ES-I3 (cell line): ENCODE results near the gene SDK1.
A peak's percentile ranks its signal among the peaks of the same experiment; 100 is the strongest.

Source experiments
- H3K36me3 ChIP-seq: 2 replicates; pipeline ENCODE4 v1.6.1; 2013; ENCODE audit warnings: mild to moderate bottlenecking, low read length, control low read depth, moderate library complexity; ENCODE audit not compliant: insufficient read depth
- H3K4me1 ChIP-seq: 2 replicates; pipeline ENCODE4 v1.6.1; 2013; ENCODE audit warnings: mild to moderate bottlenecking, control low read depth, low read length; ENCODE audit not compliant: insufficient read depth
- H3K9ac ChIP-seq: 2 replicates; pipeline ENCODE4 v1.6.1; 2013; ENCODE audit warnings: low read depth, mild to moderate bottlenecking, low read length, moderate library complexity
- H3K9me3 ChIP-seq: 2 replicates; pipeline ENCODE4 v1.6.1; 2013; ENCODE audit warnings: mild to moderate bottlenecking, low read length, moderate library complexity; ENCODE audit not compliant: control insufficient read depth, insufficient read depth

Gene SDK1

DNA sequence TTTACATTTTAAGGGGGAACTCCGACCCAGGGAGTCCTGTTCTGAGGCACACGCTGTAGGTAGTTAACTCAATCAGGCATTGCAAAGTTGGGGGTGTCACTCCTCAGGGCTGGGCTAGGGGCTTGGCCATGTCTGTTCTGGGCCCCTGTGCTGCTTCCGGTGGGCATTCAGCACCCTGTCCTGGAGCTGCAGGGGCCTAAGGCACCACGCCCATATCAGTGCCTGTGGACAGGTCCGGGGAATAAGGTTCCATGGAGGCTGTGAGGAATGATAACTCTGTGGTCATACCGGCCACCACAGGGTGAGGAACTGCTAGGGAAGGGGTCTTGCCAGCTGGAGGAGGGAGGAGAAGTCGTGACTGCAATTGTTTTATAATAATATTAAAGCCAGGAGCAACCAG lies 842.0 kb downstream of the SDK1 start:
- Histone ChIP-seq H3K9ac (no peak overlapping the region), H3K4me1 (no peaks in the 10 kb centered on the region; the same call in 1 of the 2 replicates), H3K36me3 (no peaks in the 10 kb centered on the region), H3K9me3 (no peaks in the 10 kb centered on the region)

DNA sequence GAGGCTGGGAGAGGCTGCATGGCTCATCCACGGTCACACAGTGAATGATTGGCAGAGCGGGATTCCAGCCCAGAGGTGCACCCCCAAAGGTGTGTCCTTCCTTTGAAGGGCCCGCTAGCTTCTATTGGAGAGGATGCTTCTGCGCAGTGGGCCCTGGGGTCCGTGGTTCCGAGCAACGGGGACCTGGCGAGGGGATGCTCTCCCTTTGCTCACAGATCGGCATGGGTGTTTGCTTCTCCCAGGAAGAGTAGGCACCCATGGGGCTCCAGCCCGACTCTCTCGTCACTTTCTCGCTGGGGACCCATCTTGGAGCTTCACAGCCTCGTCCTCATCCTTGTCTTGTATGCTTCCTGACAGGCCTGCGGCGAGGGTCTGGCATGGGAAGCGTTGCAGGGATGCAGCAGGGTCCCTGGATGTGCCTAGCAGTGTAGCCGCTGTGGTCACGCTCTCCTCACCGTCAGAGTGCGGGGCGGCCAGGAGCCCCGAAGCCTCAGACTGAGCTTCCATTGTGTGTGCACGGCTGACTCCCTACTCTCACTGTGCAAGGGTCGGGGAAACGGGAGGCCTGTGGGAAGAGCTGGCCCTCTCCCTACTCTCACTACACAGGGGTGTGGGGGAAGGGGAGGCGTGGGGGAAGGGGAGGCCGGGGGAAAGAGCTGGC lies 842.6 kb downstream of the SDK1 start:
- Histone ChIP-seq H3K36me3 (no peaks in the 10 kb centered on the region), H3K9ac (no peak overlapping the region), H3K9me3 (no peaks in the 10 kb centered on the region), H3K4me1 (no peaks in the 10 kb centered on the region; the same call in 1 of the 2 replicates)

DNA sequence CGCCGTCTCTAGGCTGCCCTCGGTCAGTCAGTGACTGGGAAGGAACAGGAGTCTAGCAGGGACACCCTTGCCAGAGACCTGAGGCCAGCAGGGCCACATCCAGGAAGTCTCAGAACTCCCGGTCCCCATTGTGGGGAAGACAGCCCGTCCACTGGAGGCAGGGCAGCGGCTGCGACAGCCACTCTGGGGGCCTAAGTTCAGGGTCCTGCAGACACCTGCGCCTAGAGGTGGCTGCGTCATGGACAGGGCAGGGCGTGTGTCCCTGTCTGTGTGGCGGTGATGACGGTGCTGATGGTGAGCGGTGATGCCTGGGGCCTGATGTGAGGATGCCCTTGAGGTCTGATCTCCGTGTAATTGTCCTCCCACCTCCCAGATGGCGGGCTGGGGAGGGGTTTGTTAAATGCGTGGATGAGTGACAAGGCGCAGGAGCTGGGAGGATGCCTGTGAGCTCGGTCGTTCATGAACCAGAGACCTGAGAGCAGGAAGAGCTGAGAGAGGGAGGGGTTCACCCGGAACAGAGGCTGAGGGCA lies 843.2 kb downstream of the SDK1 start:
- no peak overlapping the region for H3K9ac ChIP-seq
- H3K4me1 ChIP-seq, result no peaks in the 10 kb centered on the region; the same call in 1 of the 2 replicates
- no peaks in the 10 kb centered on the region for H3K9me3 ChIP-seq
- H3K36me3 ChIP-seq, result no peaks in the 10 kb centered on the region

DNA sequence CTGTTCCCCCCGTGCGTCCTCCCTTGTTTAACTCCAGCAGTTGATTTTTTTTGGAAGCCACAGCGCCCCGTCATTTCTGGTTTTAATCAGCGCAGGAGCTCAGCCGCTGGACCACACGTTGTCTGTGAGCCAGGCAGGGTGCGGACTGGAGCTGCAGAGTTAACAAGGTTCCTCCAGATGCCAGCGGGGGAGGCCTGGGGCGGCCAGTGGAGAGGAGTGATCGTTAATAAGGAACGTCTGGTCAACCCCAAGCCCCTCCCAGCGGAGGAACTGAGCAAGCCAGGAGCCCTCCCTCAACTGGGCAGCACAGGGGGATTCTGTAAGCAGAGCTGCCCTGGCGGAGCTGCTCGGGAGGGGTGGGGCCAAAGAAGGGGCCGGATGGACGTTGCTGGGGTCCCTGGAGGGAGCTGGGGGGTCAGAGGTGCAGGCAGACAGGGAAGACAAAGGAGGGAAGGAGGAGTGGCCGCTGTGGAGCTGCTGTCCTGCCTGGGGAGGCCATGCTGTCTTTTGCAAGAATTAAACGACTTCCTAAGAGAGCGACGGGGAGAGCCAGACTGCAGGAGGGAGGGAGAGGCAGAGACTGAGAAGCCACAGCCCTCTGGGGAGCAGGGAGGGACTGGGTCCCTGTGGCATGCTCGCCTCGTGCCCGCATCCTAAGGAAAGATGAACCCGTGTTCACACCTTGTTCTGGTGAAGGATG lies 843.9 kb downstream of the SDK1 start:
- Histone ChIP-seq H3K9ac (peak overlapping the region; percentile 7; the same call in 1 of the 2 replicates), H3K9me3 (no peaks in the 10 kb centered on the region), H3K4me1 (no peaks in the 10 kb centered on the region; the same call in 1 of the 2 replicates), H3K36me3 (no peaks in the 10 kb centered on the region)

DNA sequence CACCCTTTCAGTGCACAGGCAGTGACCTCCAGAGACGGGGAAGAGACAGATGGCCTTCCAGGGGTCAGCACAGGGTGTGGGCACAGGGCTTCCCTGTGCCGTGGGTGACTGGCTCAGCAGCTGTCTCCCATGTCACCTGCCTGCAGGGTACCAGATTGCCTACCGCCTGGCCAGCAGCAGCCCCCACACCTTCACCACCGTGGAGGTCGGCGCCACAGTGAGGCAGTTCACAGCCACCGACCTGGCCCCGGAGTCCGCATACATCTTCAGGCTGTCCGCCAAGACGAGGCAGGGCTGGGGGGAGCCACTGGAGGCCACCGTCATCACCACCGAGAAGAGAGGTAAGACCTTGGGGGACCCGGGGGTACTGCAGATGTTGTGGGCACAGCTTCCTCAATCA lies 844.5 kb downstream of the SDK1 start:
- Histone ChIP-seq H3K9me3 (no peaks in the 10 kb centered on the region), H3K9ac (no peak overlapping the region), H3K4me1 (no peaks in the 10 kb centered on the region; the same call in 1 of the 2 replicates), H3K36me3 (no peaks in the 10 kb centered on the region)

DNA sequence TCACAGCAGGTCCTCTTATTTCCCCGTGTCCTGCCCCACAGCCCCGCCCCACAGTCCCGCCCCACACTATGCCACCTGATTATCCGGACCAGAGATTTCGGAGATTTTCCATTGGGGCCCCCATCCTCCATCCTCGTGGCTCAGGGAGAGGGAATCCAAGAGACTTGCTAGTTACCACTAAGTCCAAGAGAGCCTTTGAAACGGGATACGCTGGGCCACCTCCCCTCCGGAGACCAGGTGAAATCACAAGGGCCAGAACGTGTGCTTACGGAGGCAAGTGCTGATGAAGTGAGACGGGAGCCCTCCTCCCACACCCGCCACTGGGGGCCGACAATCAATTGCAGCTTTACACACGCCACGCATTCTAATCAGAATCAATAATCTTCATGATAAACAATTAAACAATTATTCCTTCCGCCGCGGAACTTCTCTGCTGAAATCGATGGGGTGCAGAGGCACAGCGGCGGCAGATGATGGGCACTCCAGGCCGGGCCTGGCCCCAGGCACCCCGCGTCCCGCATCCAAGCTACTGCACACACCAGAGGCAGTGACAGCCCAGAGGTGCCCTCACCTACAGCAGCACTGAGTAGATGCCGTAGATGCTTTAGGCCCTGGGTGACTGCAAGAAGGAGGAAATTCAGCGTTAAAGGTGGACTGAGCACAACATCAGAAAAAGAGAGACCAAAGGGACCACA lies 847.0 kb downstream of the SDK1 start:
- H3K9ac ChIP-seq, result no peak overlapping the region
- H3K36me3 ChIP-seq, result no peaks in the 10 kb centered on the region
- H3K9me3 ChIP-seq, result no peaks in the 10 kb centered on the region
- no peaks in the 10 kb centered on the region; the same call in 1 of the 2 replicates for H3K4me1 ChIP-seq

DNA sequence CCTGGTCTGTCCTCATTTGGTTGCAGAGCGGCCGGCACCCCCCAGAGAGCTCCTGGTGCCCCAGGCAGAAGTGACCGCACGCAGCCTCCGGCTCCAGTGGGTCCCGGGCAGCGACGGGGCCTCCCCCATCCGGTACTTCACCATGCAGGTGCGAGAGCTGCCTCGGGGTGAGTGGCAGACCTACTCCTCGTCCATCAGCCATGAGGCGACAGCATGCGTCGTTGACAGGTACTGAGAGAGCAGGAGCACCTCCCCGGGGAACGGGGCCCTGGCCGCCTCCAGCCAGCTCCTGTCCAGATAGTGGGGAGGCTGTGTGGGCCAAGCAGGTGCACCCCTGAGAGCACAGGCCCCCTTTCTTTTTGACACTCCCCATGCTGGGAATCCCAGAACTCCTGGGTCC lies 848.2 kb downstream of the SDK1 start:
- Histone ChIP-seq H3K36me3 (no peaks in the 10 kb centered on the region), H3K4me1 (no peaks in the 10 kb centered on the region; the same call in 1 of the 2 replicates), H3K9ac (no peak overlapping the region), H3K9me3 (no peaks in the 10 kb centered on the region)

DNA sequence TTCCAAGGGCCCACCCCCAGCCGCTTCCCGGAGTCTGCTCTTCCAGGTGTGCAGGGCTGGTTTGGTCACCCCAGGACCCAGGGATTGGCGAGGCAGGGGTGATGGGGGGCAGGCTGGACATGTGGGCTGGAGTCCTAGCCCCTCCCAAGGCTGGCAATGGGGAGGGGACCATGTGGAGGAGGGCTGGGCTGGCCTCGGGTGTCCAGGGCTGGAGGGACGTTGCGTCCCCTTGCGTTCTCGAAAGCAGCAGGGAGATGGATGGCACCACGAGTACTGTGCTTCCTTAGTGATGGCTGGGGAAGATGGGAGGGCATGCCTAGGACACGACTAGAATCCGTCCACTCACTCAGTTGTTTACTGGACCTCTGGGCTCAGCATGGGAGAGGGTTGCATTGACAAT lies 848.6 kb downstream of the SDK1 start:
- Histone ChIP-seq H3K9ac (no peak overlapping the region), H3K4me1 (no peaks in the 10 kb centered on the region), H3K9me3 (no peaks in the 10 kb centered on the region), H3K36me3 (no peaks in the 10 kb centered on the region)

DNA sequence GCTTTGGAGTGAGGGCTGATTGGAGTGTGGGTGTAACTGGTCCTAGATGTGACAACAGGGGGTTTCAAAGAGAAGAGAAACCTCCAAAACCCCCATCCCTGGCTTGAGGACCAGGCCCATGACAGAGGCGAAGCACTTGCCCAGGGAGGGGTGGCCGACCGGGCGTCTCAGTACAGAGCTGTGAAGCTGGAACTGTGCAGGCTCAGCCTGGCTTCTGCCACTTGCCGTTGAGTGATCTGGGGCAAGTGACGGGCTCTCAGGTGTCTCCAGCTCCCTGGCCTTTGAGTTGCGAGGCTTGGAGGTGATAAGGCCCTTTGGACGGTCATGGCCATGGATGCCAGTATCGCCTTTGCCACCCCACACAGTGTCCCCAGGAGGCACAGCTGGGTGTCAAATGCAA lies 849.7 kb downstream of the SDK1 start:
- no peaks in the 10 kb centered on the region for H3K9me3 ChIP-seq
- H3K36me3 ChIP-seq, result no peaks in the 10 kb centered on the region
- H3K9ac ChIP-seq, result no peak overlapping the region
- no peaks in the 10 kb centered on the region for H3K4me1 ChIP-seq

DNA sequence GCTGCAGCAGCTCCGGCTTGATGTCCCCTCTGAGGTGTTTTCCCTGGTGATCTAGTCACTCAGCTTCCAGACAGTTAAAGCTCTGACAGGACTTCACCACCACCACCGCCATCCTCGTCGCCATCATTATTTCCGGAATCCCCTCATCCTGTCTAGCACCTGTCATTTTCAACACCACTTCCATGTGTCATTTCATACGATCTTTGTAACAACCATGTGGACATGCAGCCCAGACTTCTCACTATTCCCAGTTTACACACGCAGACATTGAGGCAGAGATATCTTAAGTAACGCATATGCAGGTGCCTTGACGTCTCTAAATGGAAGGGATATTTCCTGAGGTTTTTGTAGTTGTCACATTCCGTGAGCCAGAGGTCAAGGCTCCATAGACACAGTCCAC lies 850.5 kb downstream of the SDK1 start:
- H3K9me3 ChIP-seq, result no peaks in the 10 kb centered on the region
- no peaks in the 10 kb centered on the region for H3K36me3 ChIP-seq
- no peak overlapping the region for H3K9ac ChIP-seq
- H3K4me1 ChIP-seq, result no peaks in the 10 kb centered on the region

DNA sequence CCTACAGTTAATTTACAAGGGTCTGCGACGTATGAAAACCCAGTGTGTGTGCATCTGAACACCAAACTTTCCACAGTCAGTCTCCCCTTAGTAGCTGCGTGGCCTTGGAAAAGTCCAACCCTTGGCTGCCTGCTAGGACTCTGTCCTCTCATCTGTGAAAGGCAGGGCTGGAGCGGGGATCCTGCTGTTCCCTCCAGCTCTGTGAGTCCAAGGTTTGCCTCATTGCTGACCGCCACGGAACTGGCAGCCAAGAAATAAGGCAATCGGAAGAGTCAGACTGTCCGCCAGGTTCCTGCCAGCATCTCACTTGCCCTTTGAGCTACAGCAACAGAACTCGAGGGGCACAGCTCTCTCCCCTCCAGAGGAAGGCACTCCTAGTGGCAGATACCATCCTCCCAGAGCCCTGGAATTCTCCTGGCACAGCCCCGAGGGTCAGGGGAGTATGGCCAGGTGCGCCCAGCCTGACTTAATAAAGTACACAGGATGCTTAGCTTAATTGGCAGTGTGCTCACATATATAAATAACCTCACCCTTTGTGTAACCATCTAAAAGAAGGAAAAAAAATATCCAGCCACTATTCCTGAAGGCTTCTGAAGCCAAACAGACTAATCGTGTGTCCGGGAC lies 851.0 kb downstream of the SDK1 start:
- H3K9me3 ChIP-seq, result no peaks in the 10 kb centered on the region
- H3K36me3 ChIP-seq, result no peaks in the 10 kb centered on the region
- no peaks in the 10 kb centered on the region for H3K4me1 ChIP-seq
- H3K9ac ChIP-seq, result no peak overlapping the region

DNA sequence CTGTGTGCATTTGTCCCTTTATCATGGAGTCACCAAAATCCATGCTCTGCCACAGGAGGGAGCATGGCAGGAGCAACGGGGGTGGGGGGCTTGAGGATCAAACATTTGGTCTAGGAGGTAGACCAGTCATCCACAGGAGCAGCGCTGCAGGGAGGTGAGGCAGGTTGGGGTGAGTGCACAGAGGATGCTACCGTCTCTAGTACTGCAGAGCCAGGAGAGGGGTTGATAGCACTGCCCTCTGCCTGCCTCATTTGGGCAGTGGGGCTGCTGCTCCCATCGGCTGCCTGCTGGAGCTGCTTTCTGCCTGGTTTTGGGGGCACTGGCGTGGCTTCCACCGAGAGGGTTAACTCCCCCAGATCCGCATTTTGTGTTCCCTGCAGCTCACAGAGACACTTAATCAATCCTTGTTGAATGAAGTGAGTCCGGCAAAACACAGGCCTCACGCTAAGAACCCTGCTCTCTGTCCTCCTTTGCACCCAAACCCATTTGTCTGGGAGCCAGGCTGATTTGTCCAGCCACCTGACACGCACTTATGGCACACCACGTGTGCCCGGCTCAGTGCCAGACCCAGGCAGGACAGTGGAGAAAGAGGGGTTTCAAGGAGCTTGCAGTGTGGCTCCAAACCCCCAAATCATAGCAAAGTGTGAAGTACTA lies 854.0 kb downstream of the SDK1 start:
- no peaks in the 10 kb centered on the region for H3K36me3 ChIP-seq

DNA sequence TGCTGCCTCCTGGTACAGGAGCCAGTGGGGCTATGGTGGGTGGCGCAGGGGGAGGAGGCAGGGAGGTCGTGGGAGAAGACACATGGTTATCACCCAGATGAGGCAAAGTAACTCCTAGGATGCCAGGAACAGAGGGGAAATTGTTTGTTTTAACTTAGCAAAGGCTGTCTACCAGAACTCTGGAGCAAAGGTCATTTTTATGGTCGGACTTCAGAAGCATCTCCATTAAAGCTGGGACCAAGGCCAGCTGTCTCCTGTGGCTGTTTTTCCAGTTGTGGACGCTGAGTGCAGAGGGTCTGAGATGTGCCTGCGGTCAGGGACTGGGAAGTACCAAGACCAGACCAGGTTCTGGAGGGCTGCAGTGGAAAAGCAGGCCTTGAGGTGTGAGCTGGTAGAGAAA lies 855.1 kb downstream of the SDK1 start:
- H3K9ac ChIP-seq, result no peak overlapping the region
- no peaks in the 10 kb centered on the region for H3K36me3 ChIP-seq
- H3K9me3 ChIP-seq, result no peaks in the 10 kb centered on the region
- H3K4me1 ChIP-seq, result no peaks in the 10 kb centered on the region

More for the DNA sequence above, 854.0 kb downstream of the SDK1 start:
- Histone ChIP-seq H3K9ac (no peak overlapping the region), H3K9me3 (no peaks in the 10 kb centered on the region), H3K4me1 (no peaks in the 10 kb centered on the region)

DNA sequence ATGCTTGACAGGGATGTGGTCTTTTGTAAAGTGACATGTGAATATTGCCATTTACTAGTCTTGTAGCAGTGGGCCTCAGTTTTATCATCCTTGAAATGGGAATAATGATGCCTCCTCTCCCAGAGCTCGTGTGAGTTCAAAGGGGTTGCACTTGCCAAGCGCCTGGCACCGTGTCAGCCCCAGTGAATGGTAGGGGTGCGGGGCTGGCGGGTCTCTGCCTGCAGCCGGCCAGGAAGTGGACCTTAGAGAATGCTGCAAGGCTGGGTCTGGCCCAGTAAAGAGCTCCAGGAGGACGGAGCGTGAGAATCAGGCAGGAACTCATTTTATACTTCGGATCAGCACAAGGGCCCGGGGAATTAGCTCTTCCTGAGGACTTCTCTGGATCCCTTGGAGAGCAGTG lies 856.6 kb downstream of the SDK1 start:
- no peaks in the 10 kb centered on the region for H3K4me1 ChIP-seq
- no peak overlapping the region for H3K9ac ChIP-seq
- H3K36me3 ChIP-seq, result no peaks in the 10 kb centered on the region
- no peaks in the 10 kb centered on the region for H3K9me3 ChIP-seq
